Glomerular visceral epithelial cell (primary cell): ENCODE measurements around the gene MYL4.
"Not testable (repeated sequence)": the region's sequence is repeated elsewhere in the genome, so short reads cannot be mapped to it uniquely, and the experiment has no call there.

Source experiments
- DNase-seq: peaks from one replicate; pipeline ENCODE4 v3.0.0-alpha.2; 2016; ENCODE audit errors: extremely low spot score

The MYL4 gene

DNA sequence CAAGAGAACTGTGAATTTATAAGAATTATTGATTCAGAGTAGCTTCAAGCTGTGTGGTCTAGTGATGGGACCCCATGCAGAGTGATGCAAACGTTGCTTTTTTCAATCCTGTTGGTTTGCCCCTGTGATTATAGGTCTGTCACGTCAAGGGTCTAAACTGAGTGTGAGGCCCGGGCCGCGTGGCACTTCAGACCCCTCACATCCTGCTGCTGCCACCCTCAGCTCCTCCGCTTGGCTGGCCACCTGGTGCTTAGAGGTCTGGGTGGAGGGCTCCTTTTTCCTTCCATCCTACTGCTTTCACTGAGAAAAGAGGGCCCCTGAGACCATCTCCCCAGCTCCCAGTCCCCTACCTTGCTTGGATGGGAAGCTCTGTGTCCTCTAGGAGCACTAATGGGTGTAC, 12.0 kb downstream of the MYL4 start:
- DNase-seq = no peak

DNA sequence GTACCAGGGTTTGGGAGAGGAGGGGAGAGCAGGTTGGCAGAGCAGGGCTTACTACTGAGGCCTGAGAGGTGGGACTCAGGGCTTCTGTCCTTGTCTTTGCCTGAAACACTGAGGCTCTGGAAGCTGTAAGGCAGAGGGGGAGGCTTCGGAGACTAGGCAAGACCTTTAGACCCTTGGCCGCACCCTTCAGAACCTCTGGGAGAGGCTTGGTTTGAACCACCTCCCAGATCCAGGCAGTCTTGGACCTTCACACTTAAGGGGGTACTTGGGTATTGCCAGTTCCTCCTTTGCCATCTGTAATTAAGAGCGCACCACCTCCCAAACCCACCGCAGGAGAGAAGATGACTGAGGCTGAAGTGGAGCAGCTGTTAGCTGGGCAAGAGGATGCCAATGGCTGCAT, 12.9 kb downstream of the MYL4 start:
- no peak for DNase-seq

DNA sequence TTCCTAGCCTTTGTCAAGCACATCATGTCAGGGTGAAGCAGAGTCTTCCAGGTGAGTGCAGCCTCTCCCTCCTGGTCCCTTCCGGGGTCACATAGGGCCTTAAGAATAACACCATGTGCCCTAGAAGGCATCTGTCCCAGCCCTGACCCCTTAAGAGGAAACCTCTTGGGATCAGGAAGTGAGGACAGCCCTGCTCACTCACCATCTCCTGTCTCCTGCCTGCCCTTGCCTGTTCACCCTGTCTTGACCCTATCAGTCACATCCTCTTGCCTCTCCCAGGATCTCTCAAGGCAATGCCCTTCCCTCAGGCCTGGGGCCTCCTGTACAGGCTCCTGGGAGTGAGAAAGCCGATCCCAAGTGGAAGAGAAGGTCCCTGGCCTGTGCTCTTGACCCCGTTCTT, 13.9 kb downstream of the MYL4 start:
- no peak for DNase-seq

- DNase-seq = no peak
Measured at GRCh38 chr17:47223460-47223859, 14.3 kb downstream of the MYL4 start.

DNA sequence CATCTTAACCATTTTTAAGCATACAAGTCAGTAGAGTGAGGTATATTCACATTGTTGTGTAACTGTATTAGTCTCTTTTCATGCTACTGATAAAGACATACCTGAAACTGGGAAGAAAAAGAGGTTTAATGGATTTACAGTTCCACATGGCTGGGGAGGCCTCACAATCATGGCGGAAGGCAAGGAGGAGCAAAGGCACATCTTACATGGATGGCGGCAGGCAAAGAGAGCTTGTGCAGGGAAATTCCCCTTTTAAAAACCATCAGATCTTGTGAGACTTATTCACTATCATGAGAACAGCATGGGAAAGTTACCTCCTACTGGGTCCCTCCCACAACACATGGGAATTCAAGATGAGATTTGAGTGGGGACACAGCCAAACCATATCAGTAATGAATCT, 14.9 kb downstream of the MYL4 start:
- not testable (repeated sequence) for DNase-seq

- DNase-seq = no peak
Measured at GRCh38 chr17:47224966-47225365, 15.8 kb downstream of the MYL4 start.

- peak; percentile 72 for DNase-seq
Measured at GRCh38 chr17:47225436-47225858, 16.3 kb downstream of the MYL4 start.

GRCh38 chr17:47225911-47226688, 17.0 kb downstream of the MYL4 start:
- no peak for DNase-seq

- DNase-seq = no peak
Measured at GRCh38 chr17:47227862-47228261, 18.7 kb downstream of the MYL4 start.

DNA sequence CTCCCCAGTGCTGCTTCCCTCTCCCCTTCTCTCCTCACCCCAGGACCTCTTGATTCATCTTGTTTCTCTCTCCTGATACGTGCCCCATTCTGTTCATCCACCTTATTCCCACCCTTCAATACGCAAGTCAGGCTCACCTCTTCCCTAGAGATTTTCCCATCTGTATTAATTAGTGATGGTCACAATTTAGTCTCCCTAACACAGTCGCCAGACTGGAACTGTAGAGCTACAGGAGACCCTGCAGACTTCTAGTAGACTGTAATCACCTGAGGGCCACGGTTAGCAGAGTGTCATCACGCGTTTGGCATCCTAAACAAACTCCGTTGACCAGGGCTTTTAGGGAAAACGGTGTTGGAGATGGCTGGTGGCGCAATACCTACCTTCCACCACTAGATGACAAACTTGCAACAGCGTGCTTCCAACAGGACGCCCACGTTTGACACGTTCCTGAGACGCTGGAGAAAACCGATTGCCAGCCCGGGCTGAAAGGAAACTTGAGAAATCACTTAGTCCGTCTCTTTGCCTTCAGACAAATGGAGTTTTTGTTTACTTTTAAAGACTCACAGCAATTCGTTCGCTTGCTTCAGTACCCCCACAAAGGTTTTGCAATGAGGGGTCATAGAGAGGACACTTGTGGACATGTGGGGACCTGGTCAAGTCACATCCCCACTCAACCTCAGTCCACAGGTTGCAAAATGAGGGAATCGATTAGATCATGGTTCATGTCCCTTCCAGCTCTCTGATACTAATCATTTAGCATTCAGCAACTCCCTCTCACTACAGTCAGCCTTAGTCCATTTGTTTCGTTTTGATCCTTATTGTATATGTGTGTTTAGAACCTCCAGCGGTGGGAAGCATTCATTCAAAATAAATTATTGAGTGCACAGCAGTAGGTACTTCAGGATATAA, 20.6 kb downstream of the MYL4 start:
- DNase-seq = peak; percentile 93

DNA sequence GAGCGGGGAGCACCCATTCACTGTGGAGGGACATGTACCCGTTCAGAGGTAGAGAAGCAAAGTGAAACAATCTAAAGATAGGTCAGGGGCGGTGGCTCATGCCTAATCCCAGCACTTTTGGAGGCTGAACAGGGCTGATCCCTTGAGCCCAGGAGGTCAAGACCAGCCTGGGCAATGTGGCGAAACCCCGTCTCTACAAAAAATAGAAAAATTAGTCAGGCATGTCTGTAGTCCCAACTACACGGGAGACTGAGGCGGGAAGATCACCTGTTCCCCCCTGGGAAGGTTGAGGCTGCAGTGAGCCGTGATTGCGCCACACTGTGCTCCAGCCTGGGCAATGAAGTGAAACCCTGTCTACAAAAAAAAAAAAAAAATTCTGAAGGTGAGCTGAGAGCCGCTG, 21.7 kb downstream of the MYL4 start:
- DNase-seq = peak; percentile 58

DNA sequence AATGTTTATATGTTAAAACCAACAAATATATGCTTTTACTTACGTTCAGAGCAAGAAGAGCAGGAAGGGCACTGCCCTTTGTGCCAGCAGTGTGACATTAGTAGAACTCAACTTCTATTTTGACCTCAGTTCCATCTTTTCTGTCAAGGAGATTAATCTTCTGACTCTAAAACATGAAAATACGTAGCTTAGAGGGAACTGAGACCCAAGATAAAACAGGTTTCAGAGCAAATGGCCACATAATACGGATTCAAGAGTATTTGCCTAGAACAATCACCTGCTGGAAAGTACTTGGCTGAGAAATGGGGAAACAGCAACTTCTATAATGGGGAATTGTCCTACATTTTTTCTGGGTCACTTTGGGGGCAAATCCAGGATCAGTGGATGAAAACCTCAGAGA, 22.2 kb downstream of the MYL4 start:
- no peak for DNase-seq

- no peak for DNase-seq
Measured at GRCh38 chr17:47231866-47232265, 22.7 kb downstream of the MYL4 start.

DNA sequence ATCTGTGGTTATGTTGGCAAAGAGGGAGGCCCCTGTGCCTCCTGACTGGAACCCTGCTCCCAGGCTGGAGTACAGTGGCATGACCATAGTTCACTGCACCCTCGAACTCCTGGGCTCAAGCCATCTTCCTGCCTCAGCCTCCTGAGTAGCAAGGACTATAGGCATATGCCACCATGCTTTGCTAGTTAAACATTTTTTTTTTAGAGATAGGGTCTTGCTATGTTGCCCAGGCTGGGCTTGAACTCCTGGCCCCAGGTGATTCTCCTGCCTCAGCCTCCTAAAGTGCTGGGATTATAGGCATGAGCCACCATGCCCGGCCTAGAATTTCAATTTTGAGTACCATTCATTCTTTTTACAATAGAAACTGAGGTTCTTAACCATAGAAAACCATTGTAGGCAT, 23.3 kb downstream of the MYL4 start:
- DNase-seq = no peak

- DNase-seq = no peak
Measured at GRCh38 chr17:47235506-47235905, 26.4 kb downstream of the MYL4 start.

DNA sequence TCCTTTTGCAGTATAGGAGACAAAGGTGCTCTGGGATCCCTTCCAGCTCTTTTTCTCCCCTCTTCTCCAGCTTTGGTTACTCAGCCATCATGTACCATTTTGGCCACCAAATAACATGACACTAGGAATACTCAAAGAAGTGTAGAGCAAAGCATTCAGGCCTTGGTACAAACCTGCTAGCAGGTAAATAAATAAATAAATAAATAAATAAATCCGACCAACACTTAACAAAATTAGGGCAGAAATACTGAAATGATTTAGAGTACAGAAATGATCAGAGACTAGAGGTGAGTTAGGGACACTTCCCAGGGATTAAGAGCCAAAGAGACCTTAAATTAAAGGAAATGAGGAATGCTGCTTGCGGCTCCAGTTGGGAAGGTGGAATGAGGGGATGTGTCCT, 26.8 kb downstream of the MYL4 start:
- DNase-seq = no peak

GRCh38 chr17:47237841-47238240, 28.7 kb downstream of the MYL4 start:
- DNase-seq = no peak

- DNase-seq = no peak
Measured at GRCh38 chr17:47238321-47239010, 29.3 kb downstream of the MYL4 start.

DNA sequence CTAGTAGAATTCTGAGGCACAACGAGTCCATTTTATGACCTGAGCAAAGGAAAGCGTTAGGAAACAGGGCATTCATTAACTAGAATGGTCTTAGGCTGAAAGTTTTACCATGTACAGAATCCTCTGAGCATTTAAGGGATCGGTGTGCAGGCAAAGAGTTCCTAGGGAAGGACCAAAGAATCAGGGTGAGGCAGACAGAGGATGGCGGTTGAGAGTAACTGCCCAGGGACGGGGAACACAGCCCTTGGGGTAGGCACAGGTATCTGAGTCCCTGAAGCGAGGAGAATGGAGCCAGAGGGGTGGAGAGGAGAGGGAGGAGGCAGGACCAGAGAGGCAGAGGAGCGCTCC, 30.4 kb downstream of the MYL4 start:
- DNase-seq = no peak

DNA sequence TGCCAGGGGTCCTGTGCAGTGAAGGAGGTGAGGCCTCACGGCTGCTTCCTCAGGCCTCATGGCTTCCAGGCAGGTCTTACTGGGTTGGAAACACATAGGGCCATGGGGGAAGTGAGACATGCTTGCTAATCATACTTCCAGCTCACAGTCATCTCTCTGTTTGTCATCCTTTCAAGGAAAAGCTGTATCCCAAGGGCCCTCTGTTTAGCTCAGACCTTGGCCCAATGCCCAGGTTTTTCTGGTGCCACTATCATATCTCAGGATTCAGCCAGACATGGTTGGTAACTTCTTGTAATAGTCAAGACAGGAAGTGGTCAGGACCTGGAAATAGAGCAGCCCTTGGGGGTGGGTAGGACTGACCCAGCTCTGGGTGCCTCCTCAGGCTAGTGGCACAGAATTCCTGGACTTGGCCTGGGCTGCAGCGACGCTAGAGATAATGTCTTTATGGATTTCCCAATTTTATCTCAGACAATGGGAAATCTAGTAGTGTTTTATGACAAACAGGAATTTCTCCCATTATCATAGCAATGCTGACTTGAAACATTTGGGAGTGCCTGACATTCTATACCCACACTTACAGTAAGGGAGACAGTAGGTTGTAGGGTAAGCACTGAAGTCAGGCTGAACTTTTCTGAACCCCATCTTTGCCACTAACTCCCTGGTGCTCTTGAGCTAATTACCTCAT, 31.0 kb downstream of the MYL4 start:
- peak; percentile 100 for DNase-seq

- no peak for DNase-seq
Measured at GRCh38 chr17:47240806-47241205, 31.7 kb downstream of the MYL4 start.

DNA sequence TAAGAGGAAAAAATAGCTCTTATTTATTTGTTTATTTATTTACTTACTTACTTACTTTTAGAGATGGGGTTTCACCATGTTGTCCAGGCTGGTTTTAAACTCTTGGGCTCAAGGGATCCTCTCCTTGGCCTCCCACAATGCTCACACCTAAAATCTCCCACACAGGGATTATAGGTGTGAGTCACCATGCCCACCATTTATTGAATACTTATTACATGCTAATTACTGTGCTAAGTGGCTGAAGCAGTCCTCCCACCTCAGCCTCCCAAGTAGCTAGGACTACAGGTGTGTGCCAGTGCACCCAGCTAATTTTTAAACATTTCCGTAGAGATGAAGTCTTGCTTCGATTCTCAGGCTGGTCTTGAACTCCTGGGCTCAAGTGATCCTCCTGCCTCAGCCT, 33.5 kb downstream of the MYL4 start:
- no peak for DNase-seq
